ENCODE data around the gene ESR2.

ESR2 gene

DNA sequence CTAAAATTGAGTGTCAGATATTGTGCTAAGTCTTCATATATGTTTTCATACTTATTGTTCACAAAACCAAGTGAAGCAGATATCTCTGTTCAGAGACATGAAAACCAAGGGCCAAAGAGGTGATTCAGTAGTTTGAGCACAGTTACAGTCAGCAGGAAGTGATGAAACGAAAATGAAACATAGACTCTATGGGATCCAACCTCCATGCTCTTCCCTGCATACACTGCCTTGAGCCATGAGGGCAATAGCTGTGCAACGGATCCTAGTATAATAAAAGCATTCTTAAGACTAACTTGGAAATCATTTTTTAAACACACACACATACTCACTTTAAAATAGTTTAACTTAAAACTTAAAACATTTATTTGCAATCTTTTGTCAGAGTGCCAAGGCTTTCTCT is 27.9 kb downstream of the ESR2 start:
- in situ Hi-C loops (cut with HindIII; ENCODE audit: low sequenced_read_pairs), result no loop called here

DNA sequence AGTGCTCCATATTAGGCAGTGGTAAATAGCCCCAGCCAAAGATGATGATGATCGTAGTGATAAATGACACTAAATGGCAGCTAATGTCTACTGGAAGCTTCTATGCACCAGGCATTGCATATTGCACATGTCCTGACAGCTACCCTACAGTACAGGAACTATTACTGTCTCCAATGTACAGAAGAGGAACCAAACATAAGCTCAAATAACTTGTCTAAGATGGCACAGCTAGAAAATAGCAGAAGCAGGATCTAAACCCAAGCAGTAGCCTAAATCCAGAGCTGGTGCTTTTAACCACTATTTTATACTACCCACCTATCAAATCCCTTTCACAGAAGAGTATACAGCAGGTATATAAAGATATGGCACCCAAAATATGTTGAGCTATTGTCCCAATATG is 28.9 kb downstream of the ESR2 start:
- in situ Hi-C loops (cut with HindIII; ENCODE audit: low sequenced_read_pairs), result no loop called here

DNA sequence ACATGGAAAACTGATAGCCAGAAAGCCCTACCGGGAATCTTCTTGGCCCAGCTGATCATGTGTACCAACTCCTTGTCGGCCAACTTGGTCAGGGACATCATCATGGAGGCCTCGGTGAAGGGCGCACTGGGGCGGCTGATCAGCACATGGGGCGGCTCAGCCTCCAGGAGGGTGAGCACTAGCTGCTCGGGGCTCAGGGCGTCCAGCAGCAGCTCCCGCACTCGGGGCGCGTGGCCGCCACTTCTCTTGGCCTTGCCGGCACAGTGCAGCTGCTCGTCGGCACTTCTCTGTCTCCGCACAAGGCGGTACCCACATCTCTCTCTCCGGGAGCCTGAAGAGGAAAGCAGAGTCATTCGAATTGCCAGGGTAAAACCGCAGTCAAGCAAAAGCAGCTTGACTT is 33.8 kb downstream of the ESR2 start:
- in situ Hi-C loops (cut with HindIII; ENCODE audit: low sequenced_read_pairs), result no loop called here

DNA sequence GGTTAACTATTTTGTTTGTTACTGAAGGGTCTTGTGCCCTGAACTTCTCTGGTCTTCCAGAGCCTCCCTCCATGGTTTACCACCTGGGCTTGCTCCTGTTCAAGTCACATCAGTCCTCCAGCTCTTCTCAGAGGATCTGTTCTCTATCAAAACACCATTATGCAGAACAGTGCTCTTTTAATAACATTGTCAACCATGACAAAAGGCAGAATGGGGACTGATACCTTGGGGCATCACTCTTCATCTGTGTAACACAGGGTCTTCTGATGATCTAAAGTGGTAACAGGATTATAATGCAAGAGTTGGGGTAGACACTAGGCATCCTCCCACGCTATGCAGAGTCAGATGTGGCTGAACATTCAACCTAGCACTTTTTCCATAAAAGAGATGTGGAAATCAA is 38.4 kb downstream of the ESR2 start:
- in situ Hi-C loops (cut with HindIII; ENCODE audit: low sequenced_read_pairs), result no loop called here

DNA sequence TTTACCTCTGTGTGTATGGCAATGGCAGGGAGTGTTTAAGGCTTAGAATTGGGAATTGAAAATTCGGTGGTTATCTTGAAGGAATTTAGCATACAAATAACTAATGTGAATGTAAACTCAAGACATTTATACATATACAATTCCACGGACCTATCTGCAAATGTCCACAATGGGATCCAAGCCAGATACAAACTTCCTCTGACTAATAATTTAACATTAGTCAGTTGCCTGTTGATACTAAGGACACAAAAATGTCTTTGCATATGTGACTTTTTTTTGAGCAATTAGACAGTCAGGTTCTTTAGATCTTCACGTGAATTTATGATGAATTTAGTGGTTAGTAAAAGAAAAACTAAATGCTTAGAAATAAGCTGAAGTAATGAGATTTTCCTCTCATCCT is 40.5 kb downstream of the ESR2 start:
- in situ Hi-C loops (cut with HindIII; ENCODE audit: low sequenced_read_pairs), result no loop called here

DNA sequence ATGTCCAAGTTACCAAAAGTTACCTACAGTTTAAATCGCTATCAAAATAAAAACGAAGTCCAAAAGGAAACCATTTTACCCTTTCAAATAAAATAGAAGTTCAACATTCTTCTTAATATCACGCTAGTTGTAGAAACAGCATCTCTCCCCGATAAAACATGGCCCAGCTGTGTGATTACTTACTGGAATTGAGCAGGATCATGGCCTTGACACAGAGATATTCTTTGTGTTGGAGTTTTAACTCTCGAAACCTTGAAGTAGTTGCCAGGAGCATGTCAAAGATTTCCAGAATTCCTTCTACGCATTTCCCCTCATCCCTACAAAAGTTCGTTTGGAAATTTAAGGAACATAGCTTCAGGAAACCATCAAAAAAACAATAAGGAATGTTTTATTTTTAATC is 44.8 kb downstream of the ESR2 start:
- in situ Hi-C loops (cut with HindIII; ENCODE audit: low sequenced_read_pairs), result no loop called here

DNA sequence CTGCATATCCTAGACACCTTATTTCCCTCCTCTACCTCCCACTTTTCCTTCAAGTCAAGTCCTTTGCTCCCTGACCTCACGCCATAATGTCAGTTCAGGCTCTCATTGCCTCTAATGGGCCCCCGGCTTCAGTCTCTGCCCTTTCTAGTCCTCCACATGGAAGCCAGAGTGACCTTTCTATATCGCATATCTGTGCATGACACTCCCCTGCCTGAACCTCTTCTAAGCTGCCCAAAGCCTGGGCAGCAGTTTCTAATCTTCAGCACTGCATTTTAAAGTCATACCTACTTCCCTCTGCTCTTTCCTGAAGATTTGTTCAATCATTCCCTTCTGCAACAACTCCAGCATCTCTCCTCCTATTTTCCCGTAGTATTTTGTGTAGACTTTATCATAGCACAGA is 45.5 kb downstream of the ESR2 start:
- in situ Hi-C loops (cut with HindIII; ENCODE audit: low sequenced_read_pairs), result no loop called here

DNA sequence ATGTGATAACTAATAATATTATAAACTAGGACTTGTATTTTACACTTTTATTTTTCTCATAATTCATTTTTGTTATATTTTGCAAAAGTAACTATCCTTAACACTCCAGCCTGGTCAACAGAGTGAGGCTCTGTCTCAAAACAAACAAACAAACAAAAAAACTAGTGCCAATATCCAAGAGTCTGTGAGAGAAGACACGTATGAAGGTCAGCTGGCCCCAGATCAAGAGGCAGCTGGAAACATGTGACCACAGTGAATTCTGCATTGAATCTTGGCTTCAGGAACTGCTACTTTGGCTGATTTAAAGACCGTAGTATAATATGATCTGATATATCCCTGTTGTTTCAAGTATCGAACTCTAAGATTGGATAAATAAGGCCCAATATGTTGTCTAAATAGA is 47.0 kb downstream of the ESR2 start:
- in situ Hi-C loops (cut with HindIII; ENCODE audit: low sequenced_read_pairs), result no loop called here

DNA sequence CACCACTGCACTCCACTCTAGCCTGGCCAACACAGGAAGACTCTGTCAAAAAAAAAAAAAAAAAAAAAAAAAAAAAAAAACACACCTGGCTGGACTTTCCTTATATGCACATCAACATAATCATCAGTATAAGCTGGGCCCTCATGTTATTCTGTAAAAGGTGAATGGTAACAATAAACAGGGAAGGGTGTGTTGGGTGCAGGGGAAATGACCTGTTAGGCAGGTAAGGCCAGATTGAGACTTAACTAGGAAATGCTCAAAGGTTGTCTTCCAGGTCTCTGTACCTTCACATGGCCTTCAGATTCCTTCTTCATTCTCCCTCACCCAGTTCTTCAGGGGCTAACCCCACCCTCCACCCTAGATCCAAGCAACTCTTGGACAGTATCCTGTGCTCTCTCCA is 47.5 kb downstream of the ESR2 start:
- in situ Hi-C loops (cut with HindIII; ENCODE audit: low sequenced_read_pairs), result no loop called here

DNA sequence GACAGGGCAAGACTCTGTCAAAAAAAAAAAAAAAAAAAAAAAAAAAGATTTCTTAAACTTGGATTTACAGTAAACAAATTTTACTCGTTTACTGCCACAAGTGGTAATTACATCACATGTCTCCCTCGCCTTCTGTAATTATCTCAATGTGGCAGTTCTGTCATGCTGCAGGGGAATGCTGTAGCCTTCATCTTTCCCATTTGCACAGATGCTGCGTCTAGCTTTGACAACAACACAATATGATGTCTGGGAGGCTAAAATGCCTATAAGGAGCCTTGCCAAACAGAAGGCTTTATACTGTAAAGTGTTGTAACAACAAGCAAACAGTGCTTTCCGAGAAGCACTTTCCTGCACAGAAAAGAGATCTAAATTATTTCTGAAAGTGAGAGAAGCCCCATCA is 48.7 kb downstream of the ESR2 start:
- in situ Hi-C loops (cut with HindIII; ENCODE audit: low sequenced_read_pairs), result no loop called here

DNA sequence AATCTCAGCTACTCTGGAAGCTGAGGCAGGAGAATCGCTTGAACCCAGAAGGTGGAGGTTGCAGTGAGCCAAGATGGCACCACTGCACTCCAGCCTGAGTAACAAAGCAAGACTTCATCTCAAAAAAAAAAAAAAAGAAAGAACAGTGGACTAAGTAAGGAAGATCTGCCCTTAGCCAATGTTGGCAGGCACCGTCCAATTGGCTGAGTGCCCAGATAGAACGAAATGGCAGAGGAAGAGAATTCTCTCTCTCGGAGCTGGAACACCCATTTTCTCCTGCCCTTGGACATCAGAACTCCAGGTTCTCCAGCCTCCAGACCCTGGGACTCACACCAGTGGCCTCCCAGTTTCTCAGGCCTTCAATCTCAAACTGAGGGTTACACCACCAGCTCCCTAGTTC is 49.9 kb downstream of the ESR2 start:
- in situ Hi-C loops (cut with HindIII; ENCODE audit: low sequenced_read_pairs), result no loop called here

DNA sequence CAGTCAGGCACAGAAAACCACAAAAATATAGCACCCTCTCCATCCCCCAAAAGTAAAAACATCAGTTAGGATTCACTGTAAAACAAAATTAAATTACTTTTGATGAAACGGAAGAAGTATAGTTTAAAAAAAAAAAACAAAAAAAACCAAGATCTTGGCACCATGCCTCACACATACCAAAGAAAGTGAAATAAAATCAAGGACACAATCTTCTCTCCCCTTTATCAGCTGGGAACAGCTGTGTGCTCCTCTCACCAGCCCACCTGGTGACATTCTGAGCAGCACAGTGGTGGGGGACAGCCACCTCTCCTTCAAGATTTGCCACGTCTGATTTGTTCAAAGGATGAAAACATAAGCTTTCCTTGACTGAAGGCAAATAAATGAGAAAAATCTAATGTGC is 55.5 kb downstream of the ESR2 start:
- in situ Hi-C loops (cut with HindIII; ENCODE audit: low sequenced_read_pairs), result no loop called here

DNA sequence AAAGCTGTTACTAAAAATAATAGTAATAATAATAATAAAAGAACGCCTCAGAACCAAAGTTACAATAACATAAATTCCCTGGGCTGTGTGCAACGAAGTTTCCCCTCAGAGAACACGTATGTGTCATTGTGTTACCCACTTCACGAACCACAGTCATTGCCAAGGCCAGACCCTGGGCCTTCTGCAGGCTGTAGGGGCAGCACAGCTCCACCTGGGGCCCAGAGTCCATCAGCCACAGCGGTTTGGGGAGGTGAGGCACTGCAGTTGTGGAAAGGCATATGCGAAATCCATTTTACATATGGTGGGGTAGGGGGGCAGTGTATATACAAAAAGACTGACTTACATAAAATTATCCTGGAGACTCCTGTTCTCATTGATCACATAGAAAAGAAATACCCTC is 56.1 kb downstream of the ESR2 start:
- in situ Hi-C loops (cut with HindIII; ENCODE audit: low sequenced_read_pairs), result no loop called here

DNA sequence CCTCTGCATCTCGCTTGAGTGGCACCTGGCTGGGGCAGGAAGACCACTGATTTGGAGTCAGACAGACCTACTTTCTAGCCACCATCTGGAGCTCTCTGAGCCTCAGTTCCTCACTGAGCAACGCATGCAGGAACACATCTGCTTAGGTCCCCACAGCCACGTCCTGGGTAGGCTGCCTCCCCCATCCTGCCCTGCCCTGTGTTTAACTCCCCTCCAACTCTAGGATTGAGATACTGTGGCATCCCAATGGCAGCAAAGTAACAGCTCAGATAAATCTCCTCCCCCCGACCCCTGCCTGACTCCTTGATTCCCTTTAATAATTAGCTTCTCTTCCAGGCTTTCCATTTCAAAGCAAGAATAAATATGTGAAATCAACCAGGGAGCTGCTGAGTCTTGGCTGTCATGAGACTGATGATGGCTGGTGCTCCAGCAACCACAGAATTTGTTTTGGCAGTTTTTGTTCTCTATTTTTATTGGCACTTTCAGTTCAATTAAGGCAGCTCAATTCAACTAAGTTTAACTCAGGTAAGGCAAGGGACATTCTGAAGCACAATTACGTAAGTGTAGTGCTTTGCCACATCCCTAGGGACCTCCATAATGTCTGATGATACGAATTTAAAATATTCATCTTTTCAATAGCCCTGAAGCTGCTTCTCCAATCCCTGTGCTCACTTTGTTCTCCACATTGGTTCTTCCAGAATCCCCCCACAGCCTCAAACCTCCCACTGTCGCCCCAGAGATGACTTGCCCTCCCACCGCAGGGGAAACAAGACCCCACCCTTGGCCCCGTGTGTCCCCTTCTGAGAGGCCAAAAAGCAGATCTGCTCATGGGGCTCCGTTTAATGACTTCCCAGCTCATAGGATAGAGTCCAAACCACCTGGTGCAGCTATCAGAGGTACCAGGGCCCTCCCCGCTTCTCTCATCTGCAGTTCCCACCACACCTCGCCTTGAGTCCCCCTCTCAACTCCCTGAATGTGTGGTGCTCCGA is 58.2 kb downstream of the ESR2 start:
- in situ Hi-C loops (cut with HindIII; ENCODE audit: low sequenced_read_pairs), result no loop called here

DNA sequence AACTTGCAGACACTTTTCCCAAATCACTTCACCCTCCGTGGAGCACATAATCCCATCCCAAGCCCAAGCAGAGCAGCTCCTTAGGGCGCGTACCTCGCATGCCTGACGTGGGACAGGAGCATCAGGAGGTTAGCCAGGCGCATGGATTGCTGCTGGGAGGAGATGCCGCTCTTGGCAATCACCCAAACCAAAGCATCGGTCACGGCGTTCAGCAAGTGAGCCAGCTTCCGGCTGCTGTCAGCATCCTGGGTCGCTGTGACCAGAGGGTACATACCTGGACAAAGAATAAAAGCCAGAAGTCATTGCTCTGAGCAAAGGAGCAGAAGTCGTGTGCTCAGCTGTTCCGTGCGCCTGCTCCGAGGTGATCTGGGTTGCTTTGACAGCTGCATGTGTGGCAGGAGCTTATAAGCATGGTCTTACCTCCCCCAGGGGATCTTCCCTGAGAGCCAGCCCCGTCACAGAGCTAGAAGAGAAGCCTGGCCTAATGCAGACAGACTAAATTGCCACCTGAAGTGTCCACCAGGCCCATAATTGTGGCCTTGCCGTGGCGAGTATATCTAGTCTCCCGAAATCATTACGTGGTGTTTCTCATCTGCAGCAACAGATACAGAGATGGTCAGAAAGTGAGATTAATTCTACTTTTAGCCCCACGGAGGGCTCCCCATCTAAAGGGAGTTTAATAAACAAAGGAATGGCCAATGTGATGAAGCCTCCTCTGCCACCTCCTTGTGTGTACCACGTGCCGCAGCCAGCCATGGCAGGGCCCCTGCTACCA is 59.1 kb downstream of the ESR2 start:
- in situ Hi-C loops (cut with HindIII; ENCODE audit: low sequenced_read_pairs), result no loop called here

DNA sequence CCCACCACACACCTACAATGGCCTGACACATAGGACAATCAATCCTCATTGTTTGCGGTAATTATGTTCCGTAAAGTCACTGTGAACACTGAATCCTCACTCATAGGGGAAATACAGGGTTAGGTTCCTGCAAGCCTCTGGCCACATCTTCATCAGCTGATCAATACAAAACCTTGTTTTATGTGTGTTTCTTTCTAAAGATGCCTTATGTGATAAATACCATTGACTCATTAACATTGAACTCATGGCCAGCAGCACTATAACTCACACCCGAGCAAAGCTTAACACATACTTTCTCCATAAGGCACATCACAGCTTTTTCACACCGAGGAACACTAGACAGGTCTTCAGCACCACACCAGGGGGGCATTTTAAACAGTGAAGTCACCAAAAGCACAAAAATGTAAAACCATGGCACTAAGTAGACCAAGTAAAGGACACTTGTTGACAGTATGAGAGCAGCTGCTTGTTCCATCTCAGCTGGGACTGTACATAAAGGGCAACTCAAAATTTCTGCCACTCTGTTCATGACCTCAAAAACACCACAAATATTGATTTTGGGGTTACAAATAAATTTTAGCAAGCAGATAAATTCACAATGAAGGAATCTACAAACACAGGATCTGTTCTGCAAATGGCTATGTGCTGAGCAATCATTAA is 60.5 kb downstream of the ESR2 start:
- in situ Hi-C loops (cut with HindIII; ENCODE audit: low sequenced_read_pairs), result no loop called here

DNA sequence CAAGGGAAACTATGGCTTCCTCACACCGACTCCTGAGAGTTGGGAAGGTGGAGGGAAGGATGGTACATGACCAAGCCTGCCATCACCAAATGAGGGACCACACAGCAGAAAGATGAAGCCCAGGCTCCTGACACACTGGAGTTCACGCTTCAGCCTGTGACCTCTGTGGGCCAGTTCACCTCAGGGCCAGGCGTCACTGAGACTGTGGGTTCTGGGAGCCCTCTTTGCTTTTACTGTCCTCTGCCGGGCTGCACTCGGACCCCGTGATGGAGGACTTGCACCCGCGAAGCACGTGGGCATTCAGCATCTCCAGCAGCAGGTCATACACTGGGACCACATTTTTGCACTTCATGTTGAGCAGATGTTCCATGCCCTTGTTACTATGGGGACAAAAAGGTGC is 61.2 kb downstream of the ESR2 start:
- in situ Hi-C loops (cut with HindIII; ENCODE audit: low sequenced_read_pairs), result no loop called here

DNA sequence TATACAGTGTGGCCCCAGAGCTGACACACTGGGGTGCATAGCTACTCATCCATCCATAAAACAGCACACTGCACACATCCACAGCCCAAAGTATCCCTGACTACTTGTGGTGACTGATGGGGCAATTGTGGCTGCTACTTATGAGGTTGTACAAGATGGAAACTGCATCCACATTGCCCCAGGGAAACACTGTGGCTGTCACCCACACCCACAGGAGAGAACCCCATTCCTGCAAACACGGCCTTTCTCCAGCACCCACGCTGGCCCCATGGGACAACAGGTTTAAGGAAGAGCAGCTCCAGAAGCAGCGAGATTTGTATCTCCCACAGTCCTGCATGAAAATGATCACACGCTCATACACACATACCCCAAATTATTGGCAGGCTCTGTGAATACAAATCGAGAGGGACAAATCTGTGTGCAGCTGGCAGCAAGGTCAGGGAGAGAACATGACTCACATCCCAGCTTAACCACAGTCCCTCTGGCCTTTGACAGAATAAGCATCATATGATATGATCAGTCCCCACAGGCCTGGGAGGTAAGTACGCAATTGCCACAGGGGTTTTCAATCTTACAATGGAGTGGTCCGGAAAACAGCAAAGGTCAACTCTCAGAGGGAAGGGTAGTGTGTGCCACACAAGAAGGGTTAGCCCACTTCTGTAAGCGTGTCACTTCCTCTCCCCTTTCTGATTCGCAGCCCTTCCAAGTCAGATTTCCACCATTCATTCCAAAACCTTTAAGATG is 61.9 kb downstream of the ESR2 start:
- in situ Hi-C loops (cut with HindIII; ENCODE audit: low sequenced_read_pairs), result no loop called here

DNA sequence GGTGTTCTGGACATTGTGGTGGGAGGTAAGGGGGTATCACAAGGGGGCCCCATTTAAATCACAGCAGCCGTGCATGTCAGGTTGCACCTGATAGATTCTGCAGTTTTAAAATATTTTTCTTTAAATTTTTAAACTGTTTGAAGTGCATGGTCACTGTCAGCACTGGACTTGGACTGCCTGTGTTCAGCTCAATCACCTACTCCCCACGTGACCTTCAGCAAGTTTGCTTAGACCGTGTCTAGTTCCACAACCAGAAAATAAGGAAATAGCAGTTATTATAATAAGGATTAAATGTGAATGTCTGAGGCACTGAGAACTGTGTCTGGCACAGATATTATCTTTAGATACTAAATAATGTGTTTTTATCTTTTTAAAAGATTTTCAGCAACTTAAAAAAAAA is 64.7 kb downstream of the ESR2 start:
- in situ Hi-C loops (cut with HindIII; ENCODE audit: low sequenced_read_pairs), result no loop called here

DNA sequence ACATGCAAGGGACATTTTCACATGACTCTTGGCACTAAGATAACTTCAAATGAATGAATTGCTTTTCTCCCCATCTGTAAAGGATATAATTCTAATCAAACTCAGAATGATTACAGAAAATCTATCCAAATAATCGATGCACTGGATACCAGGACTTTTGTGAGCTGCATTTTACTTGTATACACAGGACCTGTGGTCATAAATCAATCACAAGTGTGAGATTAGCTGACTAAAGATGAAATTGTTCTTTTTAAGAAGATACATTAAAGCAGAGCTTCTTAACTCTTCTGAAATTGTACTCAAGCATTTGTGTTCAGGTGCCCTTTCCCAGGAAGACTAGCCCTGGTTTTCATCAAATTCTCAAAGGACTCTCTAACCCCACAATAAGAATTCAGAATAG is 66.3 kb downstream of the ESR2 start:
- in situ Hi-C loops (cut with HindIII; ENCODE audit: low sequenced_read_pairs), result no loop called here

DNA sequence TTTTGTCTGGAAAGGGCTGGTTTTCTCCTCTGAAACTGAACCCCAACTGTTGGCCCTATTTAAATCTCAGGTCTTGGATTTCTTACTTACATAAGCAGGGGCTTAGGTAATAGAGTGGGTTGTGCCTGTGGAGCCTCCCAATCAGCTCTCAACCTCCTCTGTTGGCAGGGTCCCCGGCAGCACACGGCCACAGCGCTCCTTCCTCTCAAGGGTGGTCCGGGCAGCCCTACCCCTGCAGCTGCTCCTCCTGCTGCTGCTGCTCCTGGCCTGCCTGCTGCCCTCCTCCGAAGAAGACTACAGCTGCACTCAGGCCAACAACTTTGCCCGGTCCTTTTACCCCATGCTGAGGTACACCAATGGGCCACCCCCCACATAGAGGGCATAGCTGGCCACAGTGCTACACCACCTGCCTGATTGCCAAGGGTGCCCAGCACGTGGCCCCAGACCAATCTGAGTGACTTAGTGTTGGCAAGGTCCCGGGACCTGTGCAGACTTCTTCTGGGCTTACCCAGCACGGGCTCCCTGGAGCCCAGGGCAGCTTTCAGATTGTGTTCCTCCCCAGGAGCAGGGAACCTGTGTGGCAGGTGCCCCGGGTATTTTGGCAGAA is 68.9 kb downstream of the ESR2 start:
- in situ Hi-C loops (cut with HindIII; ENCODE audit: low sequenced_read_pairs), result no loop called here

All from DLD1 (cell line).